ENCODE measurements around the gene SLC25A30.

DNA sequence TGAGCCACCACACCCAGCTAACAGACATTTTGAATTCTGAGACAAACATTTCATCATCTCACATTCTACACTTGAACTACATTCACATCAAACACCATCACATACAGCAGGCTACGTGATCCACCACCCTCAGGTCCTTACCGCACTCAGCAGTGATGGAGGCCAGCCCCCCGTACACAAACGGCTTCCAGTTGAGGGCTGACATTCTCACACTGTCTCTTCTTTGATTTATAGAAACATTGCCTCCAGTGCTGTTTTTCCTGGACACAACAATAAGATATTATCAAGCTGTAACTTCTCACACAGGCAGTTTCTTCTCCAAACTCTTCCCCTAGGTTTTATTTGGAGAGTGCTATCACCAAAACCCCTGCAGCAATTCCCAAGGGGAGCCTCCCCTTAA lies 7.0 kb downstream of the SLC25A30 start:
- TF ChIP-seq, protein P1, sequence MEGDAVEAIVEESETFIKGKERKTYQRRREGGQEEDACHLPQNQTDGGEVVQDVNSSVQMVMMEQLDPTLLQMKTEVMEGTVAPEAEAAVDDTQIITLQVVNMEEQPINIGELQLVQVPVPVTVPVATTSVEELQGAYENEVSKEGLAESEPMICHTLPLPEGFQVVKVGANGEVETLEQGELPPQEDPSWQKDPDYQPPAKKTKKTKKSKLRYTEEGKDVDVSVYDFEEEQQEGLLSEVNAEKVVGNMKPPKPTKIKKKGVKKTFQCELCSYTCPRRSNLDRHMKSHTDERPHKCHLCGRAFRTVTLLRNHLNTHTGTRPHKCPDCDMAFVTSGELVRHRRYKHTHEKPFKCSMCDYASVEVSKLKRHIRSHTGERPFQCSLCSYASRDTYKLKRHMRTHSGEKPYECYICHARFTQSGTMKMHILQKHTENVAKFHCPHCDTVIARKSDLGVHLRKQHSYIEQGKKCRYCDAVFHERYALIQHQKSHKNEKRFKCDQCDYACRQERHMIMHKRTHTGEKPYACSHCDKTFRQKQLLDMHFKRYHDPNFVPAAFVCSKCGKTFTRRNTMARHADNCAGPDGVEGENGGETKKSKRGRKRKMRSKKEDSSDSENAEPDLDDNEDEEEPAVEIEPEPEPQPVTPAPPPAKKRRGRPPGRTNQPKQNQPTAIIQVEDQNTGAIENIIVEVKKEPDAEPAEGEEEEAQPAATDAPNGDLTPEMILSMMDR (IDR thresholded peaks at IDR 0.05) = no peak
- TF ChIP-seq POLR2AphosphoS5 (IDR thresholded peaks at IDR 0.05) (no peak), POLR2A (IDR thresholded peaks at IDR 0.05) (no peak)
